Measurements from ENCODE around the gene RASAL2. TPM values are rescaled to one million over a fixed set of nuclear protein-coding genes. Genes with fewer than 3 reads are reported as not detected.

RASAL2 gene
- total RNA-seq, 2 experiments from 2014 or later = not detected

GRCh38 chr1:178060789-178061556 is 32.9 kb upstream of the RASAL2 start:
- peaks cover 3% of the 10 kb centered on the region for H3K9me3 Mint-ChIP-seq
- ChIA-PET CTCF (interaction anchor here (1.1 kb wide), 1 partner anchor 239 kb away, joined by 3 read pairs; no protein-coding TSS in a partner anchor), POLR2A (no interaction called here)
- H3K36me3 Mint-ChIP-seq (ENCODE audit: low read depth) = no peaks in the 10 kb centered on the region
- no peak overlapping the region for H3K4me3 Mint-ChIP-seq
- no peak for DNase-seq
- H3K4me1 Mint-ChIP-seq = no peaks in the 10 kb centered on the region
- H3K27ac Mint-ChIP-seq = no peak overlapping the region
- H3K27me3 Mint-ChIP-seq = no peaks in the 10 kb centered on the region

GRCh38 chr1:178061620-178062019 is 32.3 kb upstream of the RASAL2 start:
- POLR2A ChIA-PET = no interaction called here
- CTCF ChIA-PET = interaction anchor here (1.1 kb wide), 1 partner anchor 238 kb away, joined by 3 read pairs; no protein-coding TSS in a partner anchor
- Mint-ChIP-seq H3K4me3 (no peak overlapping the region), H3K36me3 (ENCODE audit: low read depth) (no peaks in the 10 kb centered on the region), H3K9me3 (peaks cover 3% of the 10 kb centered on the region), H3K4me1 (no peaks in the 10 kb centered on the region), H3K27me3 (no peaks in the 10 kb centered on the region), H3K27ac (no peak overlapping the region)
- no peak for DNase-seq

- POLR2A ChIA-PET = no interaction called here
- H3K4me3 Mint-ChIP-seq = no peak overlapping the region
Observed at GRCh38 chr1:178064191-178064821, 29.6 kb upstream of the RASAL2 start.

GRCh38 chr1:178065250-178065649 is 28.7 kb upstream of the RASAL2 start:
- Mint-ChIP-seq H3K36me3 (ENCODE audit: low read depth) (no peaks in the 10 kb centered on the region), H3K27ac (no peak overlapping the region), H3K9me3 (peaks cover 3% of the 10 kb centered on the region), H3K4me3 (no peak overlapping the region), H3K4me1 (no peaks in the 10 kb centered on the region), H3K27me3 (no peaks in the 10 kb centered on the region)
- DNase-seq = no peak
- ChIA-PET POLR2A (no interaction called here), CTCF (no interaction called here)

More at GRCh38 chr1:178064191-178064821, 29.6 kb upstream of the RASAL2 start:
- DNase-seq = no peak
- Mint-ChIP-seq H3K9me3 (peaks cover 3% of the 10 kb centered on the region), H3K36me3 (ENCODE audit: low read depth) (no peaks in the 10 kb centered on the region), H3K27me3 (no peaks in the 10 kb centered on the region), H3K4me1 (no peaks in the 10 kb centered on the region), H3K27ac (no peak overlapping the region)
- CTCF ChIA-PET = no interaction called here

GRCh38 chr1:178066296-178066907 is 27.5 kb upstream of the RASAL2 start:
- Mint-ChIP-seq H3K27me3 (no peaks in the 10 kb centered on the region), H3K4me3 (no peak overlapping the region), H3K9me3 (peaks cover 3% of the 10 kb centered on the region), H3K36me3 (ENCODE audit: low read depth) (no peaks in the 10 kb centered on the region), H3K27ac (no peak overlapping the region), H3K4me1 (no peaks in the 10 kb centered on the region)
- POLR2A ChIA-PET = no interaction called here
- DNase-seq = no peak
- CTCF ChIA-PET = no interaction called here

- POLR2A ChIA-PET = no interaction called here
- DNase-seq = no peak
- H3K4me1 Mint-ChIP-seq = no peaks in the 10 kb centered on the region
- CTCF ChIA-PET = no interaction called here
- no peak overlapping the region for H3K27ac Mint-ChIP-seq
- H3K36me3 Mint-ChIP-seq (ENCODE audit: low read depth) = no peaks in the 10 kb centered on the region
- H3K4me3 Mint-ChIP-seq = no peak overlapping the region
- no peaks in the 10 kb centered on the region for H3K27me3 Mint-ChIP-seq
- H3K9me3 Mint-ChIP-seq = peaks cover 3% of the 10 kb centered on the region
Observed at GRCh38 chr1:178066908-178067614, 26.8 kb upstream of the RASAL2 start.

- ChIA-PET POLR2A (no interaction called here), CTCF (no interaction called here)
- no peak overlapping the region for H3K4me3 Mint-ChIP-seq
- no peak overlapping the region for H3K27ac Mint-ChIP-seq
- H3K27me3 Mint-ChIP-seq = no peaks in the 10 kb centered on the region
- H3K4me1 Mint-ChIP-seq = no peaks in the 10 kb centered on the region
- no peak for DNase-seq
- no peaks in the 10 kb centered on the region for H3K36me3 Mint-ChIP-seq (ENCODE audit: low read depth)
- H3K9me3 Mint-ChIP-seq = no peaks in the 10 kb centered on the region
Observed at GRCh38 chr1:178071811-178072210, 22.1 kb upstream of the RASAL2 start.

- no peak for DNase-seq
- CTCF ChIA-PET = no interaction called here
Observed at GRCh38 chr1:178072326-178072725, 21.6 kb upstream of the RASAL2 start.

GRCh38 chr1:178075333-178075732 is 18.6 kb upstream of the RASAL2 start:
- ChIA-PET POLR2A (no interaction called here), CTCF (no interaction called here)
- Mint-ChIP-seq H3K27ac (no peak overlapping the region), H3K4me3 (no peak overlapping the region), H3K36me3 (ENCODE audit: low read depth) (no peaks in the 10 kb centered on the region), H3K4me1 (no peaks in the 10 kb centered on the region), H3K9me3 (no peaks in the 10 kb centered on the region), H3K27me3 (no peaks in the 10 kb centered on the region)
- no peak for DNase-seq

More at GRCh38 chr1:178072326-178072725, 21.6 kb upstream of the RASAL2 start:
- Mint-ChIP-seq H3K36me3 (ENCODE audit: low read depth) (no peaks in the 10 kb centered on the region), H3K9me3 (no peaks in the 10 kb centered on the region), H3K27me3 (no peaks in the 10 kb centered on the region), H3K27ac (no peak overlapping the region), H3K4me1 (no peaks in the 10 kb centered on the region), H3K4me3 (no peak overlapping the region)
- POLR2A ChIA-PET = no interaction called here

- Mint-ChIP-seq H3K4me3 (no peak overlapping the region), H3K36me3 (ENCODE audit: low read depth) (no peaks in the 10 kb centered on the region), H3K27ac (no peak overlapping the region), H3K27me3 (no peaks in the 10 kb centered on the region), H3K9me3 (no peaks in the 10 kb centered on the region), H3K4me1 (no peaks in the 10 kb centered on the region)
- ChIA-PET CTCF (no interaction called here), POLR2A (no interaction called here)
- DNase-seq = no peak
Observed at GRCh38 chr1:178076607-178077006, 17.3 kb upstream of the RASAL2 start.

GRCh38 chr1:178077917-178078316 is 16.0 kb upstream of the RASAL2 start:
- no peak for DNase-seq
- H3K36me3 Mint-ChIP-seq (ENCODE audit: low read depth) = no peaks in the 10 kb centered on the region
- H3K4me1 Mint-ChIP-seq = no peaks in the 10 kb centered on the region
- no peak overlapping the region for H3K4me3 Mint-ChIP-seq
- ChIA-PET POLR2A (no interaction called here), CTCF (no interaction called here)
- no peaks in the 10 kb centered on the region for H3K9me3 Mint-ChIP-seq
- H3K27ac Mint-ChIP-seq = no peak overlapping the region
- H3K27me3 Mint-ChIP-seq = no peaks in the 10 kb centered on the region

- CTCF ChIA-PET = no interaction called here
- POLR2A ChIA-PET = no interaction called here
- H3K27me3 Mint-ChIP-seq = peaks cover 2% of the 10 kb centered on the region
- H3K9me3 Mint-ChIP-seq = no peaks in the 10 kb centered on the region
- H3K4me3 Mint-ChIP-seq = no peak overlapping the region
- DNase-seq = no peak
- H3K4me1 Mint-ChIP-seq = no peaks in the 10 kb centered on the region
- no peaks in the 10 kb centered on the region for H3K36me3 Mint-ChIP-seq (ENCODE audit: low read depth)
- no peak overlapping the region for H3K27ac Mint-ChIP-seq
Observed at GRCh38 chr1:178086294-178086693, 7.6 kb upstream of the RASAL2 start.

GRCh38 chr1:178086766-178087165 is 7.1 kb upstream of the RASAL2 start:
- no peaks in the 10 kb centered on the region for H3K4me1 Mint-ChIP-seq
- H3K4me3 Mint-ChIP-seq = no peak overlapping the region
- ChIA-PET CTCF (no interaction called here), POLR2A (no interaction called here)
- H3K27me3 Mint-ChIP-seq = peaks cover 7% of the 10 kb centered on the region
- no peak for DNase-seq
- H3K36me3 Mint-ChIP-seq (ENCODE audit: low read depth) = no peaks in the 10 kb centered on the region
- no peak overlapping the region for H3K27ac Mint-ChIP-seq
- peaks cover 3% of the 10 kb centered on the region for H3K9me3 Mint-ChIP-seq
